ENCODE measurements around the gene CDK8.

- no peak for TF ChIP-seq CTCF (IDR thresholded peaks at IDR 0.05)
- TF ChIP-seq POLR2A (IDR thresholded peaks at IDR 0.05; ENCODE audit: low read depth) = no peak
- peak in 1 of 2 donors; percentile 60 for TF ChIP-seq POLR2AphosphoS5 (IDR thresholded peaks at IDR 0.05)
These were observed 188.6 kb downstream of the CDK8 start for GRCh38 chr13:26442541-26442940.

All from esophagus muscularis mucosa (tissue), 3 donors.